Right atrium auricular region (tissue), 2 donors: ENCODE data around the gene ZNF483. TPM values are rescaled to one million over a fixed set of nuclear protein-coding genes. Genes with fewer than 3 reads are reported as not detected.
"Not testable (repeated sequence)": the region's sequence is repeated elsewhere in the genome, so short reads cannot be mapped to it uniquely, and the experiment has no call there.

Source experiments
- DNase-seq: peaks from one replicate; pipeline ENCODE4 v3.0.0-alpha.2; 2019; ENCODE audit warnings: low spot score
- H3K27ac ChIP-seq, 2 donors: fragments of 200-600 bp; sonication (generic); 1 replicate in 1 of 2; 2 replicates in 1 of 2; pipeline ENCODE4 v1.5.1; 2016 to 2019
- H3K27me3 ChIP-seq, 2 donors: fragments of 200-600 bp; sonication (generic); one replicate each; pipeline versions ENCODE4 v1.5.1 to v1.6.0; 2017 to 2019
- H3K36me3 ChIP-seq: fragments of 200-600 bp; sonication (generic); one replicate; pipeline ENCODE4 v1.5.1; 2016
- H3K4me1 ChIP-seq, 2 donors: fragments of 200-600 bp; sonication (generic); one replicate each; pipeline versions ENCODE4 v1.5.1 to v1.6.0; 2017 to 2019
- H3K4me3 ChIP-seq, 2 donors: fragments of 200-600 bp; sonication (generic); 1 replicate in 1 of 2; 2 replicates in 1 of 2; pipeline ENCODE4 v1.5.1; 2017 to 2019; ENCODE audit warnings: mild to moderate bottlenecking in 1 of 2, moderate library complexity in 1 of 2
- H3K9me3 ChIP-seq, 2 donors: fragments of 200-600 bp; sonication (generic); one replicate each; pipeline ENCODE4 v1.5.1; 2019
- CTCF ChIP-seq, 2 donors: fragments of 200-600 bp; sonication (generic); IDR thresholded peaks; one replicate each; pipeline ENCODE4 v1.5.1; 2019; ENCODE audit warnings: antibody characterized with exemption in 2 of 2
- total RNA-seq, 2 donors: library from RNA; depleted of rRNA; stranded (reverse); fragments of >200 nt; gene quantifications; one replicate each; pipeline ENCODE4 v1.1.0, GENCODE V29; 2016

ZNF483 gene
- total RNA-seq, 2 donors from 2014 or later: 5.5 to 6.9 TPM

GRCh38 chr9:111502506-111502905 is 22.5 kb upstream of the ZNF483 start:
- DNase-seq: no peak
- no peaks in the 10 kb centered on the region for H3K36me3 ChIP-seq
- no peak for TF ChIP-seq CTCF (IDR thresholded peaks at IDR 0.05)
- H3K9me3 ChIP-seq: no peaks in the 10 kb centered on the region
- no peak overlapping the region for H3K27ac ChIP-seq
- H3K27me3 ChIP-seq: no peaks in the 10 kb centered on the region
- no peaks in the 10 kb centered on the region for H3K4me1 ChIP-seq
- no peak overlapping the region for H3K4me3 ChIP-seq

- H3K4me3 ChIP-seq, H3K4me1 ChIP-seq, H3K36me3 ChIP-seq, H3K9me3 ChIP-seq, H3K27me3 ChIP-seq, DNase-seq, H3K27ac ChIP-seq: not testable (repeated sequence)
These were observed 13.4 kb upstream of the ZNF483 start for GRCh38 chr9:111511581-111511980.

GRCh38 chr9:111514967-111515366 is 10.0 kb upstream of the ZNF483 start:
- no peak for TF ChIP-seq CTCF (IDR thresholded peaks at IDR 0.05)
- DNase-seq: no peak
- Histone ChIP-seq H3K9me3 (no peaks in the 10 kb centered on the region), H3K36me3 (no peaks in the 10 kb centered on the region), H3K4me3 (no peak overlapping the region), H3K27me3 (no peaks in the 10 kb centered on the region), H3K27ac (no peak overlapping the region), H3K4me1 (no peaks in the 10 kb centered on the region)

GRCh38 chr9:111516061-111516465 is 8.9 kb upstream of the ZNF483 start:
- TF ChIP-seq CTCF (IDR thresholded peaks at IDR 0.05): no peak
- no peaks in the 10 kb centered on the region for H3K36me3 ChIP-seq
- no peaks in the 10 kb centered on the region for H3K4me1 ChIP-seq
- H3K27ac ChIP-seq: no peak overlapping the region
- H3K27me3 ChIP-seq: no peaks in the 10 kb centered on the region
- no peak overlapping the region for H3K4me3 ChIP-seq
- no peaks in the 10 kb centered on the region for H3K9me3 ChIP-seq
- DNase-seq: no peak

GRCh38 chr9:111524731-111525055 is 286 bp upstream of the ZNF483 start:
- TF ChIP-seq CTCF (IDR thresholded peaks at IDR 0.05): no peak
- H3K4me3 ChIP-seq: peak overlapping the region; percentile 64 to 97
- DNase-seq: no peak
- H3K4me1 ChIP-seq: peaks cover 0 to 16% of the 10 kb centered on the region in 2 donors
- H3K27ac ChIP-seq: no peak overlapping the region
- H3K27me3 ChIP-seq: no peaks in the 10 kb centered on the region
- no peaks in the 10 kb centered on the region for H3K36me3 ChIP-seq
- no peaks in the 10 kb centered on the region for H3K9me3 ChIP-seq

GRCh38 chr9:111527347-111527746 is 2.4 kb downstream of the ZNF483 start:
- no peak for DNase-seq
- H3K9me3 ChIP-seq: no peaks in the 10 kb centered on the region
- peaks cover 7% of the 10 kb centered on the region for H3K36me3 ChIP-seq
- no peaks in the 10 kb centered on the region for H3K27me3 ChIP-seq
- TF ChIP-seq CTCF (IDR thresholded peaks at IDR 0.05): no peak
- peaks cover 0 to 16% of the 10 kb centered on the region in 2 donors for H3K4me1 ChIP-seq
- H3K27ac ChIP-seq: no peak overlapping the region
- H3K4me3 ChIP-seq: no peak overlapping the region
